HG03097 (cell line): ENCODE data around the gene SYTL5.

ENCODE experiments used
- ATAC-seq: cut with Tn5 transposase; IDR thresholded peaks from one replicate; pipeline ENCODE4 v1.9.1; 2021; ENCODE audit not compliant: unreplicated experiment, low FRiP score

The SYTL5 gene

GRCh38 chrX:38127961-38128360 lies 121.6 kb downstream of the SYTL5 start:
- no peak for ATAC-seq

- no peak for ATAC-seq
Observed at GRCh38 chrX:38129366-38129765, 123.0 kb downstream of the SYTL5 start.

DNA sequence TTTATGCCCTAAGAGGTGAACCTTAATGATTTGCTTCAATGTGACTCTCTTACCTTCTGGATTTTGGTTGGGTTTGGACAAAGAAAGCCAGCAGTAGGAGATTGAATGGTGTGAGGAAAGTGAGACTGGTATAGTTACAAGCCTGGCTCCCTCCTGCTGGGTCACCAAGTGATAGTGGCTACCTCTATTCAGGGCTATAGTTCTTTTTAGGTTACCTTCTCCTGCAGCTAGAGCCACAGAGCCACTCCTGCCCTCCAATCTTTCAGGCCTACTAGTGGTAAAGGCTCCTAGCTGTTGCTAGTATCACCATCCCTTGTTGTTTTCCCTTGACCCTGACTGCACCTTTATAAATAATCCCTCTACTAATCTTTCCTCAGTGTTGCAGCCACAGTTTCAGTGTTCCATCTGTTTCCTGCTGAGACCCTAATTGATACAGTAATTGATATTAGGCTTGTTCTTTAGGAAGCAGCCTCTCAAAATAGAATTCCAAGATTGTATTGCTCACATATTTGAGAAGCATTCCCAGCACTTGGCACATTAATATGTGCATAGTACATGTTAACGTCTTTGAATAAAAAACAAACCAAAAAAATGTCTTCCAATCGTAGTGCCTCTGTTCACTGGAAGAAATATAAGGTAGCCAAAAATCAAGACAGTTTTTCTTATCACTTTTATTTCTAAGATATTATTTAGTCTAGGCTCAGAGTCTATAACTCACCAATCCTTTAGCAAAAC lies 132.0 kb downstream of the SYTL5 start:
- ATAC-seq, result no peak

DNA sequence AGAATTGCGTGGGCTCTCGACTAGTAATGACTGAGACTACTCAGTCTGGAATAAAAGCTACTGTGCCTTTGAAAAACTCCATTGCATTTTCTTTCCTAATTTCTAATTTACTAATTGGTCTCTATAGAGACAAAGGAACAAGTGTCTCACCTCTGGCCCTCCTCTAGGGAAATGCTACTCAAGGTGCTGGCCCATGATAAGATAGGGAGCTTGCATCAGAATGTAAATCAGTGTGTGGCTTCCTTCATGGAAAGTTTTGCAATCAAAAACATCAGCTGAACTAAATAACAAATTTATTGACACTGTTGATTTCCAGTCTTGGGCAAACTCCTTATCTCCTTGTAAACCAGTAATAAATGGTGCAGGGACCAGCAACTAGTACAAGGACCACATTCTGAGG lies 132.5 kb downstream of the SYTL5 start:
- no peak for ATAC-seq

GRCh38 chrX:38142610-38143009 lies 136.3 kb downstream of the SYTL5 start:
- no peak for ATAC-seq

GRCh38 chrX:38149016-38149415 lies 142.7 kb downstream of the SYTL5 start:
- ATAC-seq, result no peak

DNA sequence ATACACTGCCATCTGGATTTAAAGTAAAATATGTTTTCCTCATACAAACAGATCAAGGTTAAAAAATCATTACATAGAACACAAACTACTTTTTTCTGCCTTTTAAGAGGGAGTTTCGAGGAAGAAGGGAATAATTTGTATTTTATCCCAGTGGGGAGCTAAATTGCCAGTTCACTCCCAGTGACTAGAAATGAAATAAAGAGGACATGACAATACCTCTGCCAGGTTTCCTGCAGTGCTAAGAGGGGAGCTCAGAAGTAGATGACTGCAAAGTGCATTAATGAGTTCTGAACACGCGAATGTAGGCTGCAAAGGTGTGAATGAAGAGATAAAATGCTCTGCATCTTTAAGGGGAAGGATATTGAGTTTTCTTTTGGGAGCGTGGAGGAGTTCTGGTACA lies 144.6 kb downstream of the SYTL5 start:
- no peak for ATAC-seq

- ATAC-seq, result no peak
Observed at GRCh38 chrX:38151441-38151840, 145.1 kb downstream of the SYTL5 start.

DNA sequence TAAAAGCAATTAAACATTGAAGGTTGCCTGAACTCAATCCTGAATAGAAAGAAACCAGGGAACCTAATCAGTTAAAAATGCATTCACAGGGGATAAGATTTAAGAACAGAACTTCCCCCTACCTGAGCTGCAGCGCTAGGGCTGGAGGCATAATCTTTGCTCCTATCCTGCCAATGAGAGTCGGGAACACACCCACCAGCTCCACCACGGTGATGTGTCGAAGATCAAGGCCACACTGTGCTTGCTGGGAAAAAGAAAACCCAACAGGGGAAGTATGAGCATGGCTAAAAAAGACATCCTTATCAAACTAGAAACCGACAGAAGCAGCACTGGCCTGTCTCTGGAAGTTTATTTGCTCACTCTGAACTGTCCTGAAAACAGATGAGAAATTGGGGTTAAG lies 148.0 kb downstream of the SYTL5 start:
- ATAC-seq, result no peak

DNA sequence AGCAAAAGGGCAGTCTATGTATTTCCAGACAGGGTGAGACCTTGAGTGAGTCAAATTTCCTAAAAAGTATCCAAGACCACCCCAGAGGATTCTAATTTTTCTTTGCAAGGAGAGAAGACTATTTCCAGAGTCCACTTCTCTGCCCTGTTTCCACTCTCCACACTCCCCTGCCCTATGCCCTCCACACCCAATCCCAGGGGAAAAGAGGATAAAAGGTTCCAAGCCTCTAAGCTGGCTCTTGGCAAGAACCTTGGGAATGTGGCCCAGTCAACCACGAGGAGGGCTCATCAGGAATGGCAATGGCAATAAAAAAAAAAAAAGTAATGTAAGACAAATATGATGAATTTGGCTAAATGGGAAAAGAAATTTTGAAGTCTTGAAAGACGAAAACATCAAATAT lies 148.5 kb downstream of the SYTL5 start:
- no peak for ATAC-seq

GRCh38 chrX:38156838-38157237 lies 150.5 kb downstream of the SYTL5 start:
- ATAC-seq, result no peak

- ATAC-seq, result no peak
Observed at GRCh38 chrX:38163193-38163592, 156.8 kb downstream of the SYTL5 start.

- no peak for ATAC-seq
Observed at GRCh38 chrX:38165023-38165422, 158.7 kb downstream of the SYTL5 start.

GRCh38 chrX:38166478-38167083 lies 160.2 kb downstream of the SYTL5 start:
- ATAC-seq, result no peak

- no peak for ATAC-seq
Observed at GRCh38 chrX:38170556-38170955, 164.2 kb downstream of the SYTL5 start.

- no peak for ATAC-seq
Observed at GRCh38 chrX:38172596-38172995, 166.2 kb downstream of the SYTL5 start.

- ATAC-seq, result no peak
Observed at GRCh38 chrX:38175139-38175538, 168.8 kb downstream of the SYTL5 start.

GRCh38 chrX:38178396-38178795 lies 172.0 kb downstream of the SYTL5 start:
- ATAC-seq, result no peak
